K562 (cell line): ENCODE data around the gene SDSL. TPM values are rescaled to one million over a fixed set of nuclear protein-coding genes. Genes with fewer than 3 reads are reported as not detected.
A peak's percentile ranks its signal among the peaks of the same experiment; 100 is the strongest.

ENCODE experiments used
- CBX3 ChIP-seq, 2 experiments: IDR thresholded peaks; 1 replicate in 1 of 2; 2 replicates in 1 of 2; pipeline ENCODE4 v1.6.1; 2012; ENCODE audit warnings: inconsistent platforms in 2 of 2, low read length in 2 of 2, borderline replicate concordance in 1 of 2, control low read depth in 1 of 2
- CTBP1 ChIP-seq: fragments of 450-650 bp; IDR thresholded peaks from 2 replicates; pipeline ENCODE4 v1.6.1; 2016; ENCODE audit warnings: borderline replicate concordance
- GATA2 ChIP-seq: sonication (generic); formaldehyde crosslinking; IDR thresholded peaks from 2 replicates; pipeline ENCODE4 v1.4.0; 2020; ENCODE audit warnings: mild to moderate bottlenecking, missing genetic modification reagents
- KAT2B ChIP-seq: IDR thresholded peaks from one replicate; pipeline ENCODE4 v1.6.1; 2012; ENCODE audit warnings: low read depth, mild to moderate bottlenecking, control low read depth, inconsistent platforms, low read length, moderate library complexity
- MBD2 ChIP-seq: sonication (generic); IDR thresholded peaks from 2 replicates; pipeline ENCODE4 v1.6.1; 2016; ENCODE audit warnings: low read depth, borderline replicate concordance
- MED1 ChIP-seq: sonication (generic); formaldehyde crosslinking; IDR thresholded peaks from 2 replicates; pipeline ENCODE4 v1.8.1; 2023; ENCODE audit warnings: missing genetic modification reagents, borderline replicate concordance
- NFATC3 ChIP-seq: fragments of 450-650 bp; IDR thresholded peaks from 2 replicates; pipeline ENCODE4 v1.6.1; 2017; ENCODE audit warnings: mild to moderate bottlenecking
- NFYB ChIP-seq: IDR thresholded peaks from 2 replicates; pipeline ENCODE4 v1.6.1; 2011; ENCODE audit warnings: mild to moderate bottlenecking, moderate library complexity; ENCODE audit not compliant: insufficient read length; ENCODE audit errors: extremely low read depth
- NRF1 ChIP-seq, 2 experiments: fragments of 450-650 bp; IDR thresholded peaks in 1 of 2; conservative IDR thresholded peaks in 1 of 2; 2 replicates each; pipeline ENCODE4 v1.6.1; 2014; ENCODE audit warnings: mild to moderate bottlenecking in 2 of 2
- PHB ChIP-seq: fragments of 250-450 bp; sonication (Bioruptor Pico); IDR thresholded peaks from 2 replicates; pipeline ENCODE4 v1.5.0; 2021
- PML ChIP-seq: IDR thresholded peaks from 2 replicates; pipeline ENCODE4 v1.6.1; 2012; ENCODE audit warnings: low read length, inconsistent platforms
- POLR2G ChIP-seq: fragments of 200-400 bp; formaldehyde crosslinking; IDR thresholded peaks from 2 replicates; pipeline ENCODE4 v1.6.1; 2017; ENCODE audit warnings: low read depth, mild to moderate bottlenecking, antibody characterized with exemption, low read length, moderate library complexity
- RBM25 ChIP-seq: fragments of 200-400 bp; formaldehyde crosslinking; IDR thresholded peaks from 2 replicates; pipeline ENCODE4 v1.6.1; 2018; ENCODE audit warnings: low read length, low read depth, moderate library complexity; ENCODE audit not compliant: severe bottlenecking
- TBL1XR1 ChIP-seq, 2 experiments: IDR thresholded peaks; 2 replicates each; pipeline ENCODE4 v1.6.1; 2012; ENCODE audit warnings: improper control_type of control experiment in 2 of 2, low read length in 2 of 2, mild to moderate bottlenecking in 1 of 2
- TFAP4 ChIP-seq: sonication (generic); formaldehyde crosslinking; IDR thresholded peaks from 2 replicates; pipeline ENCODE4 v1.8.0; 2022; ENCODE audit warnings: missing genetic modification reagents, mild to moderate bottlenecking, moderate library complexity, borderline replicate concordance
- TSC22D4 ChIP-seq: fragments of 450-650 bp; IDR thresholded peaks from 2 replicates; pipeline ENCODE4 v1.6.1; 2016; ENCODE audit warnings: missing genetic modification characterization, missing biosample characterization, control low read depth
- ZNF197 ChIP-seq: fragments of 200-800 bp; sonication (Bioruptor generic); IDR thresholded peaks from 2 replicates; pipeline ENCODE4 v1.6.1; 2016; ENCODE audit warnings: low read depth, missing genetic modification characterization, missing compliant biosample characterization
- ZNF24 ChIP-seq: fragments of 450-650 bp; IDR thresholded peaks from 2 replicates; pipeline ENCODE4 v1.6.1; 2016
- ZNF316 ChIP-seq: fragments of 450-650 bp; IDR thresholded peaks from 2 replicates; pipeline ENCODE4 v1.6.1; 2016
- ZNF695 ChIP-seq: fragments of 450-650 bp; formaldehyde crosslinking; IDR thresholded peaks from 2 replicates; pipeline ENCODE4 v1.4.0; 2020; ENCODE audit warnings: mild to moderate bottlenecking, moderate library complexity
- ZNF785 ChIP-seq: fragments of 250-450 bp; sonication (Bioruptor Pico); IDR thresholded peaks from 2 replicates; pipeline ENCODE4 v1.4.0; 2020; ENCODE audit warnings: mild to moderate bottlenecking
- polyA plus RNA-seq, 8 experiments: library from polyadenylated mRNA; depleted of rRNA in 4 of 8; stranded (reverse) in 5 of 8; unstranded in 3 of 8; fragments of >200 nt; fragmentation: Nextera tagmentation in 2 of 8; fragmentation: Illumina TruSeq in 1 of 8; extraction: Ambion mirVana in 2 of 8; extraction: Trizol in 1 of 8; gene quantifications; 2 replicates each; pipeline versions ENCODE4 v1.2.1 to v1.2.3, GENCODE V29; 2011 to 2014; ENCODE audit warnings: inconsistent platforms in 1 of 8, missing spikeins in 1 of 8
- total RNA-seq, 7 experiments: library from RNA; depleted of rRNA in 6 of 7; stranded (reverse); fragments of >200 nt in 6 of 7; fragmentation: Illumina TruSeq in 2 of 7; extraction: Trizol in 2 of 7; gene quantifications; 2 replicates each; pipeline versions ENCODE4 v1.2.1 to v1.2.3, GENCODE V29; 2011 to 2021; ENCODE audit warnings: low replicate concordance in 1 of 7
- TF ChIP-seq, protein P1 (sequence below): fragments of 250-450 bp; sonication (Bioruptor Pico); IDR thresholded peaks from 2 replicates; pipeline ENCODE4 v1.4.0; 2020
- TF ChIP-seq, protein P2 (sequence below): fragments of 250-450 bp; sonication (Bioruptor Pico); IDR thresholded peaks from 2 replicates; pipeline ENCODE4 v1.4.0; 2020; ENCODE audit warnings: borderline replicate concordance

Gene SDSL
- total and polyA plus RNA-seq, 9 of the 15 experiments (the other 6 are each of a cell fraction or from before 2014, with no cell fraction given) = 0.31 to 11.0 (median 7.4) TPM

DNA sequence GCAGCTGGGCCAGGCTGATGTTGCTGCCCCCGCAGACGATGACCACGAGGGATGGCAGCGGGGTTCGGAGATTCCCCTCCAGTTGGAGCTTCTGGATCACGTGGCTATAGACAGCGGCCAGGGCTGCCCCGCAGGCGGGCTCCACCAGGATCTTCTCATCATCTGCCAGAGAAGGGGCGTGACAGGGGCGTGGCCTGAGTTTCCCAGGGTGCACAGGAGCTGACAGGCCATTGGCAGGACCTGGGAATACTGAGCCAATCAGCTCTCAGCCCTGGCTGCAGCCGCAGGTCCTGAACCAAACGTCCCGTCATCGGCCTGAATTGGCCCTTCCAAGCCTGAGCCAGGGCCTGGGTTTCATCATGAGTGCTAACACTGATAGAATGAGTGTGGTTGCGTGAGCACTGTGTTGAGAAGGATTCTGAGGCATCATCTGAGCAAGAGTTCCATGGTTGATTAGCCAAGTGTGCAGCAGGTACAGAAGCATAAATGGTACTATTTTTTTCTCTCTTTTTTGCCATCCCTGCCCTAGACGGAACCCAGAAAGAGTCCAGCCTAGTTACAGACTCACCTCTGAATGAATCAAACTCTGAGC is 29.1 kb upstream of the SDSL start (continued):
- TF ChIP-seq, protein P1, sequence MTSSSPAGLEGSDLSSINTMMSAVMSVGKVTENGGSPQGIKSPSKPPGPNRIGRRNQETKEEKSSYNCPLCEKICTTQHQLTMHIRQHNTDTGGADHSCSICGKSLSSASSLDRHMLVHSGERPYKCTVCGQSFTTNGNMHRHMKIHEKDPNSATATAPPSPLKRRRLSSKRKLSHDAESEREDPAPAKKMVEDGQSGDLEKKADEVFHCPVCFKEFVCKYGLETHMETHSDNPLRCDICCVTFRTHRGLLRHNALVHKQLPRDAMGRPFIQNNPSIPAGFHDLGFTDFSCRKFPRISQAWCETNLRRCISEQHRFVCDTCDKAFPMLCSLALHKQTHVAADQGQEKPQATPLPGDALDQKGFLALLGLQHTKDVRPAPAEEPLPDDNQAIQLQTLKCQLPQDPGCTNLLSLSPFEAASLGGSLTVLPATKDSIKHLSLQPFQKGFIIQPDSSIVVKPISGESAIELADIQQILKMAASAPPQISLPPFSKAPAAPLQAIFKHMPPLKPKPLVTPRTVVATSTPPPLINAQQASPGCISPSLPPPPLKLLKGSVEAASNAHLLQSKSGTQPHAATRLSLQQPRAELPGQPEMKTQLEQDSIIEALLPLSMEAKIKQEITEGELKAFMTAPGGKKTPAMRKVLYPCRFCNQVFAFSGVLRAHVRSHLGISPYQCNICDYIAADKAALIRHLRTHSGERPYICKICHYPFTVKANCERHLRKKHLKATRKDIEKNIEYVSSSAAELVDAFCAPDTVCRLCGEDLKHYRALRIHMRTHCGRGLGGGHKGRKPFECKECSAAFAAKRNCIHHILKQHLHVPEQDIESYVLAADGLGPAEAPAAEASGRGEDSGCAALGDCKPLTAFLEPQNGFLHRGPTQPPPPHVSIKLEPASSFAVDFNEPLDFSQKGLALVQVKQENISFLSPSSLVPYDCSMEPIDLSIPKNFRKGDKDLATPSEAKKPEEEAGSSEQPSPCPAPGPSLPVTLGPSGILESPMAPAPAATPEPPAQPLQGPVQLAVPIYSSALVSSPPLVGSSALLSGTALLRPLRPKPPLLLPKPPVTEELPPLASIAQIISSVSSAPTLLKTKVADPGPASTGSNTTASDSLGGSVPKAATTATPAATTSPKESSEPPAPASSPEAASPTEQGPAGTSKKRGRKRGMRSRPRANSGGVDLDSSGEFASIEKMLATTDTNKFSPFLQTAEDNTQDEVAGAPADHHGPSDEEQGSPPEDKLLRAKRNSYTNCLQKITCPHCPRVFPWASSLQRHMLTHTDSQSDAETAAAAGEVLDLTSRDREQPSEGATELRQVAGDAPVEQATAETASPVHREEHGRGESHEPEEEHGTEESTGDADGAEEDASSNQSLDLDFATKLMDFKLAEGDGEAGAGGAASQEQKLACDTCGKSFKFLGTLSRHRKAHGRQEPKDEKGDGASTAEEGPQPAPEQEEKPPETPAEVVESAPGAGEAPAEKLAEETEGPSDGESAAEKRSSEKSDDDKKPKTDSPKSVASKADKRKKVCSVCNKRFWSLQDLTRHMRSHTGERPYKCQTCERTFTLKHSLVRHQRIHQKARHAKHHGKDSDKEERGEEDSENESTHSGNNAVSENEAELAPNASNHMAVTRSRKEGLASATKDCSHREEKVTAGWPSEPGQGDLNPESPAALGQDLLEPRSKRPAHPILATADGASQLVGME (CRISPR knock-in tag) = 0 out of 2 replicates have a peak, but pooled peaks have one; percentile 30
- TF ChIP-seq ZNF785 = no peak
- no peak for TF ChIP-seq TSC22D4
- no peak for TF ChIP-seq MED1
- TF ChIP-seq NRF1 (conservative IDR thresholded peaks at IDR 0.05 in 1 of 2, IDR thresholded peaks at IDR 0.05 in 1 of 2) = peak; percentile 67 to 73
- TF ChIP-seq ZNF24 = no peak
- TF ChIP-seq ZNF695 (CRISPR knock-in tag) = no peak
- no peak for TF ChIP-seq GATA2 (CRISPR knock-in tag)
- TF ChIP-seq POLR2G = peak; percentile 66
- TF ChIP-seq CTBP1 = peak; percentile 95
- no peak for TF ChIP-seq NFATC3
- TF ChIP-seq ZNF316 = peak; percentile 47
- TF ChIP-seq TFAP4 = 0 out of 2 replicates have a peak, but pooled peaks have one; percentile 23
- no peak for TF ChIP-seq TBL1XR1 (IDR thresholded peaks at IDR 0.05; ENCODE audit: low read length in 2 of 2)
- TF ChIP-seq RBM25 = peak; percentile 64
- TF ChIP-seq NFYB = peak; percentile 80
- TF ChIP-seq ZNF197 (CRISPR knock-in tag) = no peak
- no peak for TF ChIP-seq PML
- peak; percentile 49; the same call in 1 of the 2 replicates for TF ChIP-seq MBD2
- TF ChIP-seq, protein P2, sequence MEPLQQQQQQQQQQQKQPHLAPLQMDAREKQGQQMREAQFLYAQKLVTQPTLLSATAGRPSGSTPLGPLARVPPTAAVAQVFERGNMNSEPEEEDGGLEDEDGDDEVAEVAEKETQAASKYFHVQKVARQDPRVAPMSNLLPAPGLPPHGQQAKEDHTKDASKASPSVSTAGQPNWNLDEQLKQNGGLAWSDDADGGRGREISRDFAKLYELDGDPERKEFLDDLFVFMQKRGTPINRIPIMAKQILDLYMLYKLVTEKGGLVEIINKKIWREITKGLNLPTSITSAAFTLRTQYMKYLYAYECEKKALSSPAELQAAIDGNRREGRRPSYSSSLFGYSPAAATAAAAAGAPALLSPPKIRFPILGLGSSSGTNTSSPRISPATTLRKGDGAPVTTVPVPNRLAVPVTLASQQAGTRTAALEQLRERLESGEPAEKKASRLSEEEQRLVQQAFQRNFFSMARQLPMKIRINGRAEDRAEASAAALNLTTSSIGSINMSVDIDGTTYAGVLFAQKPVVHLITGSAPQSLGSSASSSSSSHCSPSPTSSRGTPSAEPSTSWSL (CRISPR knock-in tag) = no peak
- TF ChIP-seq CBX3 (IDR thresholded peaks at IDR 0.05; ENCODE audit: borderline replicate concordance in 1 of 2, low read length in 2 of 2) = 0 out of 3 replicates have a peak, but pooled peaks of 1 of the 2 experiments have one; percentile 49
- TF ChIP-seq KAT2B = no peak
- TF ChIP-seq PHB (CRISPR knock-in tag) = no peak
